ENCODE results near the gene CCNY.

DNA sequence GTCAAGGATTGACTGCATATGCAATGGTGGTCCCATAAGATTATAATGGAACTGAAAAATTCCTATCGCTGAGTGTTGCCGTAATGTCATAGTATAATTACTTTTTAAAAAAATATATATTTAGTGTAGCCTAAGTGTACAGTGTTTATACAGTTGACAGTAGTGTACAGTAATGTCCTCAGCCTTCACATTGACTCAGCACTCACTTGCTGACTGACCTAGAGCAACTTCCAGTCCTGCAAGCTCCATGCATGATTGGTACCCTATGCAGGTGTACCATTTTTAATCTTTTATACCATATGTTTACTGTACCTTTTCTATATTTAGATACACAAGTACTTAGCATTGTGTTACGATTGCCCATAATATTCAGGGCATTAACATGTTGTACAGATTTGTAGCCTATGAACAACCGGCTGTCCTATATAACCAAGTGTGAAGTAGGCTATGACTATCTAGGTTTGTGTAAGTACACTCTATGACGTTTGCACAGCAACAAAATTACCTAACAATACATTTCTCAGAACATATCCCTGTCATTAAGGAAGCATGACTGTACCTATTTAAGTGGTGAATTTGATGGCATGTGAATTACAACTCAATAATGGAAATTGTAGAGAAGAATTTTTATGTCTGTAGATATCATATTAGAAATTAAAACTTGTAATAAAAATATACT, 40.9 kb downstream of the CCNY start:
- TF ChIP-seq, protein P1, sequence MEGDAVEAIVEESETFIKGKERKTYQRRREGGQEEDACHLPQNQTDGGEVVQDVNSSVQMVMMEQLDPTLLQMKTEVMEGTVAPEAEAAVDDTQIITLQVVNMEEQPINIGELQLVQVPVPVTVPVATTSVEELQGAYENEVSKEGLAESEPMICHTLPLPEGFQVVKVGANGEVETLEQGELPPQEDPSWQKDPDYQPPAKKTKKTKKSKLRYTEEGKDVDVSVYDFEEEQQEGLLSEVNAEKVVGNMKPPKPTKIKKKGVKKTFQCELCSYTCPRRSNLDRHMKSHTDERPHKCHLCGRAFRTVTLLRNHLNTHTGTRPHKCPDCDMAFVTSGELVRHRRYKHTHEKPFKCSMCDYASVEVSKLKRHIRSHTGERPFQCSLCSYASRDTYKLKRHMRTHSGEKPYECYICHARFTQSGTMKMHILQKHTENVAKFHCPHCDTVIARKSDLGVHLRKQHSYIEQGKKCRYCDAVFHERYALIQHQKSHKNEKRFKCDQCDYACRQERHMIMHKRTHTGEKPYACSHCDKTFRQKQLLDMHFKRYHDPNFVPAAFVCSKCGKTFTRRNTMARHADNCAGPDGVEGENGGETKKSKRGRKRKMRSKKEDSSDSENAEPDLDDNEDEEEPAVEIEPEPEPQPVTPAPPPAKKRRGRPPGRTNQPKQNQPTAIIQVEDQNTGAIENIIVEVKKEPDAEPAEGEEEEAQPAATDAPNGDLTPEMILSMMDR (conservative IDR thresholded peaks at IDR 0.05; ENCODE audit: low read length): no peak
- no peak for TF ChIP-seq EZH2phosphoT487 (IDR thresholded peaks at IDR 0.05; ENCODE audit: borderline replicate concordance)

Data from Loucy (cell line).